ENCODE results near the gene S100A14.
"Not testable (repeated sequence)": the region's sequence is repeated elsewhere in the genome, so short reads cannot be mapped to it uniquely, and the experiment has no call there.

Gene S100A14

DNA sequence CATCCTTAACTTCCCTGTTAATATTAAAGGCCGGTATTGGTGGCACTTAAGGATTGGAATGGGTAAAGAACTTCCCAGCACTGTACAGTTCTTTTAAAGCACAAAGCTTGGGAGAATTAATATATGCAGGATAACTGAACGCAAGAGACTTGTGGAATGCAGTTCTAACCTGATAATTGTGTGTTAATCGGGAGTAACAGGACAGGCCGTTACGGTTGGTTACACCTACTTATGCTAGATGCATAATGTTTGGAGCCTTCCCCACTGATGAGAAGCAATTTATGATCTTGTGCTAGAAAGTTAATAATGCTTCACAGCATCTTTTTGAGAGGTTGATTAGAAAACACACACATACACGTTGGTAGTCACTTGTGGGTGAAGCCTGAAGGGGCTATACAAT is 24.7 kb upstream of the S100A14 start:
- ChIA-PET POLR2A (no interaction called here), CTCF (interaction anchor here (1.2 to 1.5 kb wide), 2 partner anchors 12 to 13 kb away, joined by 3 to 4 read pairs; partner anchors contain the start of genes S100A1 and S100A13)
- DNase-seq: no peak
- no peak overlapping the region for H3K27ac ChIP-seq (ENCODE audit: insufficient read depth in 1 of 2, low read depth in 1 of 2, low read length in 2 of 2, poor library complexity in 1 of 2, severe bottlenecking in 2 of 2)
- H3K4me1 ChIP-seq (ENCODE audit: control extremely low read depth in 1 of 4, control insufficient read depth in 4 of 4, insufficient read depth in 4 of 4, low read length in 3 of 4): peaks cover 0 to 3% (median 1%) of the 10 kb centered on the region in 4 experiments
- WGBS (ENCODE audit: insufficient coverage): 100% methylated on average over 2 of the region's 6 CpGs
- no peak overlapping the region for H3K4me3 ChIP-seq (ENCODE audit: control insufficient read depth in 1 of 7, extremely low read depth in 1 of 7, insufficient read depth in 4 of 7, low read depth in 2 of 7, low read length in 6 of 7)
- H3K9me3 ChIP-seq (ENCODE audit: control extremely low read depth in 1 of 5, control insufficient read depth in 4 of 5, insufficient read depth in 2 of 5, low read depth in 1 of 5, low read length in 4 of 5): no peaks in the 10 kb centered on the region
- no peaks in the 10 kb centered on the region for H3K27me3 ChIP-seq (replicated peaks in 2 of 5; ENCODE audit: control insufficient read depth in 4 of 5, insufficient read depth in 5 of 5, low read length in 4 of 5)
- peaks cover 30 to 98% (median 74%) of the 10 kb centered on the region in 4 experiments for H3K36me3 ChIP-seq (ENCODE audit: control insufficient read depth in 4 of 4, insufficient read depth in 4 of 4, low read length in 3 of 4)

GRCh38 chr1:153640213-153640612 is 24.1 kb upstream of the S100A14 start:
- DNase-seq; H3K27me3 ChIP-seq (replicated peaks in 2 of 5; ENCODE audit: control insufficient read depth in 4 of 5, insufficient read depth in 5 of 5, low read length in 4 of 5); H3K4me3 ChIP-seq (ENCODE audit: control insufficient read depth in 1 of 7, extremely low read depth in 1 of 7, insufficient read depth in 4 of 7, low read depth in 2 of 7, low read length in 6 of 7); H3K4me1 ChIP-seq (ENCODE audit: control extremely low read depth in 1 of 4, control insufficient read depth in 4 of 4, insufficient read depth in 4 of 4, low read length in 3 of 4); H3K27ac ChIP-seq (ENCODE audit: insufficient read depth in 1 of 2, low read depth in 1 of 2, low read length in 2 of 2, poor library complexity in 1 of 2, severe bottlenecking in 2 of 2); H3K9me3 ChIP-seq (ENCODE audit: control extremely low read depth in 1 of 5, control insufficient read depth in 4 of 5, insufficient read depth in 2 of 5, low read depth in 1 of 5, low read length in 4 of 5): not testable (repeated sequence)
- WGBS (ENCODE audit: insufficient coverage): 96% methylated on average over 2 of the region's 5 CpGs
- CTCF ChIA-PET: interaction anchor here (0.7 to 1.5 kb wide), 4 partner anchors 12 to 100 kb away, joined by 3 read pairs; partner anchors contain the start of gene S100A5
- H3K36me3 ChIP-seq (ENCODE audit: control insufficient read depth in 4 of 4, insufficient read depth in 4 of 4, low read length in 3 of 4): peaks cover 28 to 92% (median 69%) of the 10 kb centered on the region in 4 experiments
- POLR2A ChIA-PET: interaction anchor here (1.2 kb wide), 1 partner anchor 18 kb away, joined by 3 read pairs; the partner anchor contains the start of gene SNAPIN

DNA sequence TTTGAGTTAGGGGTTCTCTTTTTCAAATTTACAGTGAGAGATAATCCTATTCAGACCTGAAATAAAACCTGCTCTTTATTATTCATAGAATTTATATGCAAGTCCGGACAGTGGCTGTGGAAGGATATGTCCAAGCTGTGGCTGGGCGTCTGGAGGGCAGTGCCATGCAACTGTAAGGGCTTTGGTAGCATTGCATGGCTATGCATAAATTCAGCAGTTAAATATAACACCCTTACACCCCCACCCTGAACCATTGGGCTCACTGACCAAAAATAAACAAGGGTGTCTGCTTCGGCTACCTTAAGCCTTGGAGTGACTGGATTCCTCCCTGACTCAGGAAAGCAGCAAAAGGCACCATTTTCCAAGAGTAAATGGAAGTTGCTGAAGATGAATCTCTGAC is 23.2 kb upstream of the S100A14 start:
- Histone ChIP-seq H3K4me1 (ENCODE audit: control extremely low read depth in 1 of 4, control insufficient read depth in 4 of 4, insufficient read depth in 4 of 4, low read length in 3 of 4) (peaks cover 0 to 13% (median 10%) of the 10 kb centered on the region in 4 experiments), H3K36me3 (ENCODE audit: control insufficient read depth in 4 of 4, insufficient read depth in 4 of 4, low read length in 3 of 4) (peaks cover 28 to 83% (median 61%) of the 10 kb centered on the region in 4 experiments), H3K27me3 (replicated peaks in 2 of 5; ENCODE audit: control insufficient read depth in 4 of 5, insufficient read depth in 5 of 5, low read length in 4 of 5) (no peaks in the 10 kb centered on the region), H3K4me3 (ENCODE audit: control insufficient read depth in 1 of 7, extremely low read depth in 1 of 7, insufficient read depth in 4 of 7, low read depth in 2 of 7, low read length in 6 of 7) (no peak overlapping the region), H3K9me3 (ENCODE audit: control extremely low read depth in 1 of 5, control insufficient read depth in 4 of 5, insufficient read depth in 2 of 5, low read depth in 1 of 5, low read length in 4 of 5) (no peaks in the 10 kb centered on the region), H3K27ac (ENCODE audit: insufficient read depth in 1 of 2, low read depth in 1 of 2, low read length in 2 of 2, poor library complexity in 1 of 2, severe bottlenecking in 2 of 2) (no peak overlapping the region)
- ChIA-PET CTCF (interaction anchor here (0.7 to 1.1 kb wide), 3 partner anchors 13 to 99 kb away, joined by 3 read pairs; partner anchors contain the start of gene S100A5), POLR2A (interaction anchor here (0.7 to 1.0 kb wide), 2 partner anchors 23 to 376 kb away, joined by 3 read pairs; no protein-coding TSS in a partner anchor)
- 100% methylated on average over 2 of the region's 3 CpGs for WGBS (ENCODE audit: insufficient coverage)
- no peak for DNase-seq

GRCh38 chr1:153638261-153638660 is 22.1 kb upstream of the S100A14 start:
- Histone ChIP-seq H3K4me1 (ENCODE audit: control extremely low read depth in 1 of 4, control insufficient read depth in 4 of 4, insufficient read depth in 4 of 4, low read length in 3 of 4) (peaks cover 0 to 14% (median 11%) of the 10 kb centered on the region in 4 experiments), H3K27ac (ENCODE audit: insufficient read depth in 1 of 2, low read depth in 1 of 2, low read length in 2 of 2, poor library complexity in 1 of 2, severe bottlenecking in 2 of 2) (no peak overlapping the region), H3K4me3 (ENCODE audit: control insufficient read depth in 1 of 7, extremely low read depth in 1 of 7, insufficient read depth in 4 of 7, low read depth in 2 of 7, low read length in 6 of 7) (no peak overlapping the region), H3K27me3 (replicated peaks in 2 of 5; ENCODE audit: control insufficient read depth in 4 of 5, insufficient read depth in 5 of 5, low read length in 4 of 5) (no peaks in the 10 kb centered on the region), H3K9me3 (ENCODE audit: control extremely low read depth in 1 of 5, control insufficient read depth in 4 of 5, insufficient read depth in 2 of 5, low read depth in 1 of 5, low read length in 4 of 5) (no peaks in the 10 kb centered on the region), H3K36me3 (ENCODE audit: control insufficient read depth in 4 of 4, insufficient read depth in 4 of 4, low read length in 3 of 4) (peaks cover 28 to 73% (median 52%) of the 10 kb centered on the region in 4 experiments)
- POLR2A ChIA-PET: interaction anchor here (1.0 kb wide), 1 partner anchor 24 kb away, joined by 3 read pairs; no protein-coding TSS in a partner anchor
- CTCF ChIA-PET: interaction anchor here (1.0 to 1.7 kb wide), 3 partner anchors 10 to 66 kb away, joined by 4 to 6 read pairs (median 6); partner anchors contain the start of gene S100A13
- 98% methylated on average over 5 of the region's 6 CpGs for WGBS (ENCODE audit: insufficient coverage)
- DNase-seq: no peak

GRCh38 chr1:153636312-153636711 is 20.2 kb upstream of the S100A14 start:
- Histone ChIP-seq H3K4me1 (ENCODE audit: control extremely low read depth in 1 of 4, control insufficient read depth in 4 of 4, insufficient read depth in 4 of 4, low read length in 3 of 4) (peaks cover 0 to 15% (median 11%) of the 10 kb centered on the region in 4 experiments), H3K4me3 (ENCODE audit: control insufficient read depth in 1 of 7, extremely low read depth in 1 of 7, insufficient read depth in 4 of 7, low read depth in 2 of 7, low read length in 6 of 7) (no peak overlapping the region), H3K36me3 (ENCODE audit: control insufficient read depth in 4 of 4, insufficient read depth in 4 of 4, low read length in 3 of 4) (peaks cover 17 to 53% (median 36%) of the 10 kb centered on the region in 4 experiments), H3K9me3 (ENCODE audit: control extremely low read depth in 1 of 5, control insufficient read depth in 4 of 5, insufficient read depth in 2 of 5, low read depth in 1 of 5, low read length in 4 of 5) (no peaks in the 10 kb centered on the region), H3K27me3 (replicated peaks in 2 of 5; ENCODE audit: control insufficient read depth in 4 of 5, insufficient read depth in 5 of 5, low read length in 4 of 5) (no peaks in the 10 kb centered on the region), H3K27ac (ENCODE audit: insufficient read depth in 1 of 2, low read depth in 1 of 2, low read length in 2 of 2, poor library complexity in 1 of 2, severe bottlenecking in 2 of 2) (no peak overlapping the region)
- 90% methylated on average over 8 of the region's 9 CpGs for WGBS (ENCODE audit: insufficient coverage)
- CTCF ChIA-PET: no interaction called here
- POLR2A ChIA-PET: interaction anchor here (0.6 kb wide), 1 partner anchor 26 kb away, joined by 4 read pairs; no protein-coding TSS in a partner anchor
- DNase-seq: no peak

GRCh38 chr1:153635872-153636271 is 19.7 kb upstream of the S100A14 start:
- H3K36me3 ChIP-seq (ENCODE audit: control insufficient read depth in 4 of 4, insufficient read depth in 4 of 4, low read length in 3 of 4): peaks cover 17 to 49% (median 34%) of the 10 kb centered on the region in 4 experiments
- CTCF ChIA-PET: interaction anchor here (0.6 to 1.3 kb wide), 4 partner anchors 10 to 831 kb away, joined by 3 to 7 read pairs (median 3); no protein-coding TSS in a partner anchor
- POLR2A ChIA-PET: interaction anchor here (0.6 to 1.1 kb wide), 2 partner anchors 18 to 27 kb away, joined by 3 to 4 read pairs; no protein-coding TSS in a partner anchor
- H3K9me3 ChIP-seq (ENCODE audit: control extremely low read depth in 1 of 5, control insufficient read depth in 4 of 5, insufficient read depth in 2 of 5, low read depth in 1 of 5, low read length in 4 of 5): no peaks in the 10 kb centered on the region
- 100% methylated on average over 3 of the region's 7 CpGs for WGBS (ENCODE audit: insufficient coverage)
- H3K27me3 ChIP-seq (replicated peaks in 2 of 5; ENCODE audit: control insufficient read depth in 4 of 5, insufficient read depth in 5 of 5, low read length in 4 of 5): no peaks in the 10 kb centered on the region
- H3K4me3 ChIP-seq (ENCODE audit: control insufficient read depth in 1 of 7, extremely low read depth in 1 of 7, insufficient read depth in 4 of 7, low read depth in 2 of 7, low read length in 6 of 7): peak overlapping the region in 1 of 7 experiments; percentile 4
- peak overlapping the region in 1 of 2 experiments; percentile 100 for H3K27ac ChIP-seq (ENCODE audit: insufficient read depth in 1 of 2, low read depth in 1 of 2, low read length in 2 of 2, poor library complexity in 1 of 2, severe bottlenecking in 2 of 2)
- DNase-seq: no peak
- peaks cover 0 to 15% (median 11%) of the 10 kb centered on the region in 4 experiments for H3K4me1 ChIP-seq (ENCODE audit: control extremely low read depth in 1 of 4, control insufficient read depth in 4 of 4, insufficient read depth in 4 of 4, low read length in 3 of 4)
